Activated CD4-positive, alpha-beta memory T cell treated with anti-CD3 and anti-CD28 coated beads, Interleukin-2, amount 10 ng/mL, durations not matched to agents 7 days and 5 days (primary cell): ENCODE results near the gene BAHCC1. TPM values are rescaled to one million over a fixed set of nuclear protein-coding genes. Genes with fewer than 3 reads are reported as not detected.
A peak's percentile ranks its signal among the peaks of the same experiment; 100 is the strongest.

Source experiments
- CTCF ChIA-PET: fragments of 350-600 bp; sonication (Branson Sonifier 250); formaldehyde crosslinking; loops from one replicate; lab custom pipeline; 2021; ENCODE audit warnings: antibody characterized with exemption, inconsistent platforms; lab: Charles Lee
- POLR2A ChIA-PET: fragments of 350-600 bp; sonication (Branson Sonifier 250); formaldehyde crosslinking; loops from one replicate; lab custom pipeline; 2021; ENCODE audit warnings: antibody characterized with exemption; lab: Charles Lee
- DNase-seq: peaks from one replicate; pipeline ENCODE4 v3.0.0-alpha.2; 2020
- H3K27ac Mint-ChIP-seq: one replicate; pipeline ENCODE4 v1.8.0; 2021; ENCODE audit warnings: mild to moderate bottlenecking, mixed read lengths
- H3K27me3 Mint-ChIP-seq: one replicate; pipeline ENCODE4 v1.8.0; 2021; ENCODE audit warnings: mixed read lengths
- H3K36me3 Mint-ChIP-seq: one replicate; pipeline ENCODE4 v1.8.0; 2021; ENCODE audit warnings: low read depth, mixed read lengths
- H3K4me1 Mint-ChIP-seq: one replicate; pipeline ENCODE4 v1.8.0; 2021; ENCODE audit warnings: mixed read lengths
- H3K4me3 Mint-ChIP-seq: one replicate; pipeline ENCODE4 v1.8.0; 2021; ENCODE audit warnings: mild to moderate bottlenecking, mixed read lengths
- H3K9me3 Mint-ChIP-seq: one replicate; pipeline ENCODE4 v1.8.0; 2021; ENCODE audit warnings: mixed read lengths
- total RNA-seq, 2 experiments: library from RNA; stranded (reverse); gene quantifications; one replicate each; pipeline ENCODE4 v1.2.3, GENCODE V29; 2021

The BAHCC1 gene
- total RNA-seq, 2 experiments from 2014 or later, result 0.15 to 0.18 TPM

GRCh38 chr17:81386646-81387099, 8.6 kb upstream of the BAHCC1 start:
- Mint-ChIP-seq H3K27me3 (peaks cover 44% of the 10 kb centered on the region), H3K27ac (no peak overlapping the region), H3K9me3 (no peaks in the 10 kb centered on the region), H3K4me3 (no peak overlapping the region), H3K4me1 (no peaks in the 10 kb centered on the region), H3K36me3 (no peaks in the 10 kb centered on the region)
- DNase-seq, result no peak
- ChIA-PET POLR2A (no interaction called here), CTCF (no interaction called here)

- no peak overlapping the region for H3K27ac Mint-ChIP-seq
- no peaks in the 10 kb centered on the region for H3K36me3 Mint-ChIP-seq
- H3K4me3 Mint-ChIP-seq, result peak overlapping the region; percentile 60
- H3K27me3 Mint-ChIP-seq, result peaks cover 52% of the 10 kb centered on the region
- ChIA-PET POLR2A (no interaction called here), CTCF (no interaction called here)
- H3K9me3 Mint-ChIP-seq, result no peaks in the 10 kb centered on the region
- peak; percentile 45 for DNase-seq
- no peaks in the 10 kb centered on the region for H3K4me1 Mint-ChIP-seq
Measured at GRCh38 chr17:81387100-81388090, 7.9 kb upstream of the BAHCC1 start.

- Mint-ChIP-seq H3K27ac (no peak overlapping the region), H3K4me3 (peak overlapping the region; percentile 43), H3K9me3 (no peaks in the 10 kb centered on the region), H3K27me3 (peaks cover 56% of the 10 kb centered on the region), H3K4me1 (no peaks in the 10 kb centered on the region), H3K36me3 (no peaks in the 10 kb centered on the region)
- CTCF ChIA-PET, result no interaction called here
- POLR2A ChIA-PET, result no interaction called here
- DNase-seq, result no peak
Measured at GRCh38 chr17:81388091-81388611, 7.1 kb upstream of the BAHCC1 start.

GRCh38 chr17:81388612-81389367, 6.5 kb upstream of the BAHCC1 start:
- ChIA-PET POLR2A (no interaction called here), CTCF (no interaction called here)
- H3K9me3 Mint-ChIP-seq, result no peaks in the 10 kb centered on the region
- no peaks in the 10 kb centered on the region for H3K4me1 Mint-ChIP-seq
- H3K27ac Mint-ChIP-seq, result no peak overlapping the region
- no peaks in the 10 kb centered on the region for H3K36me3 Mint-ChIP-seq
- peaks cover 56% of the 10 kb centered on the region for H3K27me3 Mint-ChIP-seq
- no peak for DNase-seq
- H3K4me3 Mint-ChIP-seq, result no peak overlapping the region

- peaks cover 64% of the 10 kb centered on the region for H3K27me3 Mint-ChIP-seq
- no peaks in the 10 kb centered on the region for H3K9me3 Mint-ChIP-seq
- H3K27ac Mint-ChIP-seq, result no peak overlapping the region
- peaks cover 8% of the 10 kb centered on the region for H3K4me1 Mint-ChIP-seq
- DNase-seq, result no peak
- CTCF ChIA-PET, result no interaction called here
- H3K4me3 Mint-ChIP-seq, result no peak overlapping the region
- H3K36me3 Mint-ChIP-seq, result peaks cover 7% of the 10 kb centered on the region
- POLR2A ChIA-PET, result no interaction called here
Measured at GRCh38 chr17:81389585-81389984, 5.7 kb upstream of the BAHCC1 start.

GRCh38 chr17:81390029-81390872, 5.0 kb upstream of the BAHCC1 start:
- peaks cover 67% of the 10 kb centered on the region for H3K27me3 Mint-ChIP-seq

GRCh38 chr17:81390873-81391255, 4.4 kb upstream of the BAHCC1 start:
- ChIA-PET POLR2A (no interaction called here), CTCF (no interaction called here)
- H3K4me3 Mint-ChIP-seq, result no peak overlapping the region
- peaks cover 11% of the 10 kb centered on the region for H3K36me3 Mint-ChIP-seq
- peaks cover 19% of the 10 kb centered on the region for H3K4me1 Mint-ChIP-seq
- no peak for DNase-seq
- no peaks in the 10 kb centered on the region for H3K9me3 Mint-ChIP-seq
- H3K27ac Mint-ChIP-seq, result no peak overlapping the region
- peaks cover 65% of the 10 kb centered on the region for H3K27me3 Mint-ChIP-seq

More at GRCh38 chr17:81390029-81390872, 5.0 kb upstream of the BAHCC1 start:
- H3K4me1 Mint-ChIP-seq, result peaks cover 14% of the 10 kb centered on the region
- peaks cover 10% of the 10 kb centered on the region for H3K36me3 Mint-ChIP-seq
- no peaks in the 10 kb centered on the region for H3K9me3 Mint-ChIP-seq
- no peak overlapping the region for H3K27ac Mint-ChIP-seq
- no peak for DNase-seq
- H3K4me3 Mint-ChIP-seq, result no peak overlapping the region
- ChIA-PET POLR2A (no interaction called here), CTCF (no interaction called here)

- H3K27me3 Mint-ChIP-seq, result peaks cover 59% of the 10 kb centered on the region
- H3K36me3 Mint-ChIP-seq, result peaks cover 11% of the 10 kb centered on the region
- H3K4me3 Mint-ChIP-seq, result no peak overlapping the region
- no peak for DNase-seq
- H3K27ac Mint-ChIP-seq, result no peak overlapping the region
- no peaks in the 10 kb centered on the region for H3K9me3 Mint-ChIP-seq
- ChIA-PET POLR2A (no interaction called here), CTCF (no interaction called here)
- H3K4me1 Mint-ChIP-seq, result peaks cover 19% of the 10 kb centered on the region
Measured at GRCh38 chr17:81391293-81391935, 3.8 kb upstream of the BAHCC1 start.

- Mint-ChIP-seq H3K36me3 (peaks cover 11% of the 10 kb centered on the region), H3K27me3 (peaks cover 61% of the 10 kb centered on the region), H3K4me1 (peaks cover 21% of the 10 kb centered on the region), H3K4me3 (no peak overlapping the region), H3K27ac (no peak overlapping the region), H3K9me3 (no peaks in the 10 kb centered on the region)
- POLR2A ChIA-PET, result interaction anchor here (0.9 kb wide), 1 partner anchor 100 kb away, joined by 3 read pairs; no protein-coding TSS in a partner anchor
- DNase-seq, result no peak
- CTCF ChIA-PET, result no interaction called here
Measured at GRCh38 chr17:81391936-81392908, 3.0 kb upstream of the BAHCC1 start.

- no peak for DNase-seq
- H3K9me3 Mint-ChIP-seq, result no peaks in the 10 kb centered on the region
- H3K27me3 Mint-ChIP-seq, result peaks cover 62% of the 10 kb centered on the region
- CTCF ChIA-PET, result no interaction called here
- H3K4me3 Mint-ChIP-seq, result no peak overlapping the region
- peaks cover 14% of the 10 kb centered on the region for H3K36me3 Mint-ChIP-seq
- no peak overlapping the region for H3K27ac Mint-ChIP-seq
- H3K4me1 Mint-ChIP-seq, result peaks cover 25% of the 10 kb centered on the region
- POLR2A ChIA-PET, result no interaction called here
Measured at GRCh38 chr17:81392909-81393654, 2.2 kb upstream of the BAHCC1 start.
